CD14-positive monocyte (primary cell): ENCODE data around the gene RINL. TPM values are rescaled to one million over a fixed set of nuclear protein-coding genes. Genes with fewer than 3 reads are reported as not detected.

Source experiments
- DNase-seq, 3 donors: peaks; one replicate each; pipeline ENCODE4 v3.0.0-alpha.2; 2011 to 2022
- H2AFZ ChIP-seq: 2 replicates; pipeline ENCODE4 v1.6.0; 2012; ENCODE audit warnings: mild to moderate bottlenecking, low read depth, low read length, inconsistent platforms; ENCODE audit not compliant: insufficient read depth, poor library complexity, severe bottlenecking
- H3K27ac ChIP-seq, 2 donors: 1 replicate in 1 of 2; 2 replicates in 1 of 2; pipeline ENCODE4 v1.5.1; 2012 to 2013; ENCODE audit warnings: low read length in 2 of 2, control low read depth in 1 of 2, inconsistent platforms in 1 of 2, low read depth in 1 of 2, mild to moderate bottlenecking in 1 of 2
- H3K27me3 ChIP-seq, 2 donors: one replicate each; pipeline versions ENCODE4 v1.6.0 to v1.6.1; 2011 to 2013; ENCODE audit warnings: low read length in 2 of 2; ENCODE audit not compliant: control insufficient read depth in 2 of 2, insufficient read depth in 2 of 2
- H3K36me3 ChIP-seq, 2 donors: replicated peaks in 1 of 2; 1 replicate in 1 of 2; 2 replicates in 1 of 2; pipeline versions ENCODE4 v1.5.1 to v1.6.1; 2012 to 2013; ENCODE audit warnings: low read length in 2 of 2, control low read depth in 1 of 2, inconsistent platforms in 1 of 2, mild to moderate bottlenecking in 1 of 2; ENCODE audit not compliant: insufficient read depth in 2 of 2, control insufficient read depth in 1 of 2
- H3K4me1 ChIP-seq, 2 donors: 1 replicate in 1 of 2; 2 replicates in 1 of 2; pipeline versions ENCODE4 v1.5.1 to v1.6.1; 2012 to 2013; ENCODE audit warnings: low read length in 2 of 2, control low read depth in 1 of 2, inconsistent platforms in 1 of 2, mild to moderate bottlenecking in 1 of 2, moderate library complexity in 1 of 2; ENCODE audit not compliant: insufficient read depth in 2 of 2, control insufficient read depth in 1 of 2
- H3K4me2 ChIP-seq: replicated peaks from 2 replicates; pipeline ENCODE3; 2012; ENCODE audit warnings: low read length, moderate library complexity, mild to moderate bottlenecking; ENCODE audit not compliant: poor library complexity, severe bottlenecking; ENCODE audit errors: extremely low read depth
- H3K4me3 ChIP-seq, 3 experiments: fragments of 200-600 bp in 1 of 3; sonication (generic) in 1 of 3; replicated peaks in 1 of 3; 1 replicate in 2 of 3; 2 replicates in 1 of 3; pipeline ENCODE4 v1.5.1; 2011 to 2013; ENCODE audit warnings: low read length in 3 of 3, mild to moderate bottlenecking in 3 of 3, control low read depth in 2 of 3, low read depth in 2 of 3, inconsistent platforms in 1 of 3, moderate library complexity in 1 of 3
- H3K79me2 ChIP-seq: 2 replicates; pipeline ENCODE4 v1.6.0; 2012; ENCODE audit warnings: mild to moderate bottlenecking, control low read depth, inconsistent platforms, low read length, moderate library complexity; ENCODE audit not compliant: insufficient read depth
- H3K9ac ChIP-seq: 2 replicates; pipeline ENCODE4 v1.6.0; 2017; ENCODE audit warnings: low read length, mild to moderate bottlenecking; ENCODE audit not compliant: insufficient read depth, poor library complexity, severe bottlenecking
- H3K9me3 ChIP-seq, 2 donors: replicated peaks in 1 of 2; 1 replicate in 1 of 2; 2 replicates in 1 of 2; pipeline versions ENCODE4 v1.5.1 to v1.6.1; 2012 to 2013; ENCODE audit warnings: low read length in 2 of 2, control low read depth in 1 of 2; ENCODE audit not compliant: control insufficient read depth in 1 of 2, insufficient read depth in 1 of 2
- H4K20me1 ChIP-seq: 2 replicates; pipeline ENCODE4 v1.6.0; 2012; ENCODE audit warnings: mild to moderate bottlenecking, low read length, control low read depth, moderate library complexity; ENCODE audit not compliant: insufficient read depth
- H3K27ac Mint-ChIP-seq, 7 donors: one replicate each; pipeline ENCODE4 v1.8.0; 2020; ENCODE audit warnings: mild to moderate bottlenecking in 7 of 7, mixed read lengths in 7 of 7, moderate library complexity in 6 of 7, inconsistent platforms in 2 of 7
- H3K27me3 Mint-ChIP-seq, 3 donors: one replicate each; pipeline ENCODE4 v1.8.0; 2021 to 2022; ENCODE audit warnings: low read depth in 3 of 3, mild to moderate bottlenecking in 3 of 3, mixed read lengths in 3 of 3, moderate library complexity in 3 of 3, inconsistent platforms in 1 of 3
- H3K36me3 Mint-ChIP-seq, 2 donors: one replicate each; pipeline ENCODE4 v1.8.0; 2020; ENCODE audit warnings: mixed read lengths in 2 of 2, inconsistent platforms in 1 of 2, mild to moderate bottlenecking in 1 of 2
- H3K4me1 Mint-ChIP-seq: one replicate; pipeline ENCODE4 v1.8.0; 2020; ENCODE audit warnings: mild to moderate bottlenecking, mixed read lengths
- H3K4me3 Mint-ChIP-seq, 2 donors: one replicate each; pipeline ENCODE4 v1.8.0; 2020; ENCODE audit warnings: mild to moderate bottlenecking in 2 of 2, mixed read lengths in 2 of 2, moderate library complexity in 1 of 2
- H3K9me3 Mint-ChIP-seq, 7 donors: one replicate each; pipeline ENCODE4 v1.8.0; 2020 to 2022; ENCODE audit warnings: mixed read lengths in 7 of 7, mild to moderate bottlenecking in 6 of 7, moderate library complexity in 6 of 7, inconsistent platforms in 2 of 7
- CTCF ChIP-seq: fragments of 200-600 bp; IDR thresholded peaks from one replicate; pipeline ENCODE4 v1.8.0; 2022; ENCODE audit warnings: antibody characterized with exemption, mild to moderate bottlenecking
- WGBS: methylation state at CpG from one replicate; pipeline ENCODE4 v1.1.5; 2013; ENCODE audit warnings: missing lambda C conversion rate; ENCODE audit not compliant: insufficient coverage; 5-methylcytosine and 5-hydroxymethylcytosine counted together
- intact Hi-C, 2 donors: fragments of 100-400 bp; cut with micrococcal nuclease; formaldehyde crosslinking; loops; one replicate each; pipeline versions ENCODE4 v1.15.0 to v1.15.1; 2023
- polyA plus RNA-seq, 3 donors: library from polyadenylated mRNA; depleted of rRNA in 1 of 3; unstranded in 2 of 3; stranded (reverse) in 1 of 3; fragments of 300-500 nt in 2 of 3; fragments of >200 nt in 1 of 3; fragmentation: Illumina TruSeq in 2 of 3; gene quantifications; 1 replicate in 2 of 3; 2 replicates in 1 of 3; pipeline ENCODE4 v1.2.3, GENCODE V29; 2012 to 2021

Gene RINL
- polyA plus RNA-seq, 3 donors: 4.1 to 13.5 (median 7.2) TPM

DNA sequence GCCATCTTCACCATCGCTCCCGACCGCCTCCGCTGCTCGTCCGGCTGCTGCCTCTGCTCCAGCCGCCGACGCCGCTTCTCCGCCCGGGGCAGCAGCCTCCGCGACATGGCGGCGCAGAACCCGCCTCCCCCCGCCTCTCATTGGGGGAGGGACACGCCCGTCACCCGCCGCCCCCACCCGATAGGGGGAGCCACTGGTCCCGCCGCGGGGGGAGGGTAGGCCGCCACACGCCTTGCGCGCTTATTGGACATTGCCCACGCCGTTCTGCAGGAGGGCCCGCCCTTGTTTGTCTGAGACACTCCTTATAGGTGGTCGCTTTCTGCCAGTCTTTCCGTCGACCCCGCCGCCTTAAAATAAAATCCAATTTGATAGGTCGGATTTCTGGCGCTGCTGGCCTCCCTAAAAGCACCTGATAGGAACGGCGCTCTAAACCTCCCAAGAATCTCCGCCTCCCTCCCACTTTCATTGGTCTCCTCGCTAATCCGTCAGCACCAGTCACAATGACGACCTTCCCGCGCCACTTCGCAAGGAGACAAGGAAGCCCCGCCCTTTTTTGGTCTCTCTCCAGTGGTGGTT is 28.1 kb downstream of the RINL start, which contains the start of gene HNRNPL:
HNRNPL (minus strand) TSS at position 127 of the 576 bp plus-strand sequence; CDS start at position 107, 20 bp downstream.
- peaks cover 29% of the 10 kb centered on the region for H3K4me1 Mint-ChIP-seq

More for the DNA sequence above, 28.1 kb downstream of the RINL start, which contains the start of gene HNRNPL:
- Histone ChIP-seq H4K20me1 (peaks cover 43% of the 10 kb centered on the region), H3K36me3 (peaks cover 29 to 36% of the 10 kb centered on the region in 2 donors), H3K27me3 (no peaks in the 10 kb centered on the region), H3K4me2 (peak within 1 kb of the TSS; percentile 98), H3K9ac (peak within 1 kb of the TSS; percentile 99), H3K4me1 (peaks cover 32 to 42% of the 10 kb centered on the region in 2 donors), H2AFZ (peak within 1 kb of the TSS; percentile 52), H3K27ac (peak within 1 kb of the TSS; percentile 98 to 99), H3K9me3 (no peaks in the 10 kb centered on the region), H3K79me2 (peaks cover 53% of the 10 kb centered on the region), H3K4me3 (peak within 1 kb of the TSS; percentile 80 to 90 (median 86))
- Mint-ChIP-seq H3K27me3 (peaks cover 0 to 5% (median 1%) of the 10 kb centered on the region in 3 donors), H3K27ac (peak within 1 kb of the TSS; percentile 98 to 99 (median 99)), H3K36me3 (peaks cover 31 to 39% of the 10 kb centered on the region in 2 donors), H3K9me3 (no peaks in the 10 kb centered on the region), H3K4me3 (peak within 1 kb of the TSS; percentile 88 to 94)
- under 1% methylated on average over 46 of the region's 50 CpGs for WGBS
- intact Hi-C loops: loop anchor here (1.0 to 5.0 kb wide), 4 partner anchors 17 to 49 kb away; partner anchors contain the start of genes NFKBIB (in 2 of the 2), SIRT2 (in 2 of the 2) and ECH1 (in 1 of the 2)
- peak; percentile 100 for DNase-seq
- peak; percentile 23 for TF ChIP-seq CTCF
